Dendritic cell treated with granulocyte-macrophage colony-stimulating factor and Interleukin-4, amounts not matched to agents 40 ng/mL and 50 ng/mL, for 4 days (primary cell): ENCODE measurements around the gene ZBTB2.
"Not testable (repeated sequence)": the region's sequence is repeated elsewhere in the genome, so short reads cannot be mapped to it uniquely, and the experiment has no call there.

ENCODE experiments used
- H3K27ac Mint-ChIP-seq: one replicate; pipeline ENCODE4 v1.8.0; 2022; ENCODE audit warnings: mild to moderate bottlenecking, mixed read lengths
- H3K27me3 Mint-ChIP-seq: one replicate; pipeline ENCODE4 v1.8.0; 2022; ENCODE audit warnings: mild to moderate bottlenecking, mixed read lengths
- H3K36me3 Mint-ChIP-seq: one replicate; pipeline ENCODE4 v1.8.0; 2022; ENCODE audit warnings: low read depth, mixed read lengths
- H3K4me1 Mint-ChIP-seq: one replicate; pipeline ENCODE4 v1.8.0; 2022; ENCODE audit warnings: low read depth, mixed read lengths
- H3K4me3 Mint-ChIP-seq: one replicate; pipeline ENCODE4 v1.8.0; 2022; ENCODE audit warnings: mild to moderate bottlenecking, moderate library complexity, mixed read lengths
- H3K9me3 Mint-ChIP-seq: one replicate; pipeline ENCODE4 v1.8.0; 2022; ENCODE audit warnings: mixed read lengths
- intact Hi-C: fragments of 100-400 bp; cut with micrococcal nuclease; formaldehyde crosslinking; loops from one replicate; pipeline ENCODE4 v1.15.0; 2022

Gene ZBTB2

GRCh38 chr6:151323791-151324487 is 67.4 kb downstream of the ZBTB2 start:
- intact Hi-C loops, result loop anchor here (1.0 kb wide), 2 partner anchors 310 to 432 kb away; no protein-coding TSS in a partner anchor

GRCh38 chr6:151322570-151322969 is 68.8 kb downstream of the ZBTB2 start:
- no peaks in the 10 kb centered on the region for H3K9me3 Mint-ChIP-seq
- H3K4me3 Mint-ChIP-seq, result no peak overlapping the region
- H3K4me1 Mint-ChIP-seq, result peaks cover 20% of the 10 kb centered on the region
- H3K27ac Mint-ChIP-seq, result no peak overlapping the region
- H3K36me3 Mint-ChIP-seq, result no peaks in the 10 kb centered on the region
- intact Hi-C loops, result no loop called here
- H3K27me3 Mint-ChIP-seq, result peaks cover 47% of the 10 kb centered on the region

More at GRCh38 chr6:151323791-151324487, 67.4 kb downstream of the ZBTB2 start:
- no peak overlapping the region for H3K4me3 Mint-ChIP-seq
- H3K4me1 Mint-ChIP-seq, result peaks cover 20% of the 10 kb centered on the region
- peaks cover 57% of the 10 kb centered on the region for H3K27me3 Mint-ChIP-seq
- H3K36me3 Mint-ChIP-seq, result no peaks in the 10 kb centered on the region
- no peak overlapping the region for H3K27ac Mint-ChIP-seq
- no peaks in the 10 kb centered on the region for H3K9me3 Mint-ChIP-seq

GRCh38 chr6:151321438-151321837 is 69.9 kb downstream of the ZBTB2 start:
- Mint-ChIP-seq H3K27me3 (peaks cover 38% of the 10 kb centered on the region), H3K4me3 (no peak overlapping the region), H3K36me3 (no peaks in the 10 kb centered on the region), H3K9me3 (peaks cover 4% of the 10 kb centered on the region), H3K27ac (no peak overlapping the region), H3K4me1 (peaks cover 20% of the 10 kb centered on the region)
- intact Hi-C loops, result no loop called here

GRCh38 chr6:151320140-151320539 is 71.2 kb downstream of the ZBTB2 start:
- Mint-ChIP-seq H3K27ac (no peak overlapping the region), H3K9me3 (peaks cover 17% of the 10 kb centered on the region), H3K4me1 (peaks cover 10% of the 10 kb centered on the region), H3K4me3 (no peak overlapping the region), H3K27me3 (peaks cover 26% of the 10 kb centered on the region), H3K36me3 (no peaks in the 10 kb centered on the region)
- intact Hi-C loops, result no loop called here

- Mint-ChIP-seq H3K4me3 (no peak overlapping the region), H3K27me3 (peaks cover 8% of the 10 kb centered on the region), H3K27ac (no peak overlapping the region), H3K36me3 (no peaks in the 10 kb centered on the region), H3K4me1 (no peaks in the 10 kb centered on the region), H3K9me3 (peaks cover 17% of the 10 kb centered on the region)
- intact Hi-C loops, result no loop called here
Measured at GRCh38 chr6:151317995-151318365, 73.4 kb downstream of the ZBTB2 start.

- H3K27ac Mint-ChIP-seq, result no peak overlapping the region
- H3K36me3 Mint-ChIP-seq, result no peaks in the 10 kb centered on the region
- H3K27me3 Mint-ChIP-seq, result peaks cover 5% of the 10 kb centered on the region
- H3K4me3 Mint-ChIP-seq, result no peak overlapping the region
- peaks cover 17% of the 10 kb centered on the region for H3K9me3 Mint-ChIP-seq
- intact Hi-C loops, result no loop called here
- no peaks in the 10 kb centered on the region for H3K4me1 Mint-ChIP-seq
Measured at GRCh38 chr6:151317103-151317994, 74.0 kb downstream of the ZBTB2 start.

GRCh38 chr6:151315661-151316060 is 75.7 kb downstream of the ZBTB2 start:
- H3K36me3 Mint-ChIP-seq, H3K27me3 Mint-ChIP-seq, H3K4me3 Mint-ChIP-seq, H3K27ac Mint-ChIP-seq, intact Hi-C loops, H3K4me1 Mint-ChIP-seq: not testable (repeated sequence)
- H3K9me3 Mint-ChIP-seq, result peaks cover 17% of the 10 kb centered on the region
